GM12865 (cell line): ENCODE data around the gene CNN1.
"Not testable (repeated sequence)": the region's sequence is repeated elsewhere in the genome, so short reads cannot be mapped to it uniquely, and the experiment has no call there.

Source experiments
- DNase-seq: peaks from one replicate; pipeline ENCODE4 v3.0.0; 2010; ENCODE audit warnings: low read depth
- H3K4me3 ChIP-seq: 2 replicates; pipeline ENCODE4 v1.5.1; 2011; ENCODE audit warnings: mild to moderate bottlenecking, low read depth, low read length, control low read depth
- TF ChIP-seq, protein P1 (sequence below): IDR thresholded peaks from 2 replicates; pipeline ENCODE4 v1.5.1; 2011; ENCODE audit warnings: low read length, control low read depth, low read depth, inconsistent platforms; ENCODE audit not compliant: insufficient read depth; ENCODE audit errors: missing control alignments

Gene CNN1

DNA sequence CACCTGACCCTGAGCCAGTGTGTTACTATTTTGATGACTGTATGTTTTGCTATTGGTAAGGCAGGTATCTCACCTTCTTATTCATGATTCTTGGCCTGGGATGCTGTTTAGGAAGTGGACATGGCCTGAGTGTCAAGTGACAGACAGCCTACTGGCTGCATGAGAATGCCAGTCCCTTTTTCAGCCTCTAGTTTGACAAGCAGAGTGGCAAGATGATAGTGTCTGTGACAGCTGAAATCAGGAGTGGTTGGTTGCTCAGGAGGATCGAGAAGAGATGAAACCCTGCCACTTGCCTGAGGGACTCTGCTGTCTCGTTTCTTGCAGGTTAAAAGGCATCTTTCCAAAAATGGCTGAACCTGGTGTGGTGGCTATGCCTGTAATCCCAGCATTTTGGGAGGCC, 27.5 kb downstream of the CNN1 start:
- DNase-seq: no peak

DNA sequence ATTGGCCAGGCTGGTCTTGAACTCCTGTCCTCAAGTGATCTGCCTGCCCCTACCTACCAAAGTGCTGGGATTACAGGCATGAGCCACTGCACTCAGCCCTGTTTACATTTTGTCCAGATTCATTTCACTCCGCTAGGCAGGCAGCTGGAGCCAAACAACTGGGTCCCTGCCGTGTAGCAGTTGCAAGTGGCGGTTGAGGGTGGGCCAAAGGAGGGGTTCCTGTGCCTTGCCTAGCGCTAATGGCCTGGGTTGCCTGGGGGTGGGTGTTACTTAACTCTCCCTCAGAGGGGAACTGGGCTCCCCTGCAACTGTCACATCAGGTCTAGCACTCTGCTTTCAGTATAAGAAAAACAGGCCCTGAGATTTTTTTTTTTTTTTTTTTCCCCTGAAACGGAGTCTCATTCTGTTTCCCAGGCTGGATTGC, 31.4 kb downstream of the CNN1 start:
- no peak overlapping the region for H3K4me3 ChIP-seq
- TF ChIP-seq, protein P1, sequence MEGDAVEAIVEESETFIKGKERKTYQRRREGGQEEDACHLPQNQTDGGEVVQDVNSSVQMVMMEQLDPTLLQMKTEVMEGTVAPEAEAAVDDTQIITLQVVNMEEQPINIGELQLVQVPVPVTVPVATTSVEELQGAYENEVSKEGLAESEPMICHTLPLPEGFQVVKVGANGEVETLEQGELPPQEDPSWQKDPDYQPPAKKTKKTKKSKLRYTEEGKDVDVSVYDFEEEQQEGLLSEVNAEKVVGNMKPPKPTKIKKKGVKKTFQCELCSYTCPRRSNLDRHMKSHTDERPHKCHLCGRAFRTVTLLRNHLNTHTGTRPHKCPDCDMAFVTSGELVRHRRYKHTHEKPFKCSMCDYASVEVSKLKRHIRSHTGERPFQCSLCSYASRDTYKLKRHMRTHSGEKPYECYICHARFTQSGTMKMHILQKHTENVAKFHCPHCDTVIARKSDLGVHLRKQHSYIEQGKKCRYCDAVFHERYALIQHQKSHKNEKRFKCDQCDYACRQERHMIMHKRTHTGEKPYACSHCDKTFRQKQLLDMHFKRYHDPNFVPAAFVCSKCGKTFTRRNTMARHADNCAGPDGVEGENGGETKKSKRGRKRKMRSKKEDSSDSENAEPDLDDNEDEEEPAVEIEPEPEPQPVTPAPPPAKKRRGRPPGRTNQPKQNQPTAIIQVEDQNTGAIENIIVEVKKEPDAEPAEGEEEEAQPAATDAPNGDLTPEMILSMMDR: no peak

More for the DNA sequence above, 27.5 kb downstream of the CNN1 start:
- no peak overlapping the region for H3K4me3 ChIP-seq
- TF ChIP-seq, protein P1: no peak

DNA sequence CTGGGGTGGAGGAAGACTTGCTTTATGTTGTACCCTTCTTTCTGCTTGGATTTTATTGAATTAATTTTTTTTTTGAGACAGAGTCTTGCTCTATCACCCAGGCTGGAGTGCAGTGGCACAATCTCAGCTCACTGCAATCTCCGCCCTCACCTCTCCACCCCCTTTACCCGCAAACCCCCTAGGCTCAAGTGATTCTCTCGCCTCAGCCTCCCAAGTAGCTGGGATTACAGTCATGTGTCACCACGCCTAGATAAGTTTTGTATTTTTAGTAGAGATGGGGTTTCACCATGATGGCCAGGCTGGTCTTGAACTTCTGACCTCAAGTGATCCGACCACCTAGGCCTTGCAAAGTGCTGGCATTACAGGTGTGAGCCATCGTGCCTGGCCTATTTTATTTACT, 34.7 kb downstream of the CNN1 start:
- DNase-seq, H3K4me3 ChIP-seq: not testable (repeated sequence)

More for the DNA sequence above, 31.4 kb downstream of the CNN1 start:
- DNase-seq: peak; percentile 32

DNA sequence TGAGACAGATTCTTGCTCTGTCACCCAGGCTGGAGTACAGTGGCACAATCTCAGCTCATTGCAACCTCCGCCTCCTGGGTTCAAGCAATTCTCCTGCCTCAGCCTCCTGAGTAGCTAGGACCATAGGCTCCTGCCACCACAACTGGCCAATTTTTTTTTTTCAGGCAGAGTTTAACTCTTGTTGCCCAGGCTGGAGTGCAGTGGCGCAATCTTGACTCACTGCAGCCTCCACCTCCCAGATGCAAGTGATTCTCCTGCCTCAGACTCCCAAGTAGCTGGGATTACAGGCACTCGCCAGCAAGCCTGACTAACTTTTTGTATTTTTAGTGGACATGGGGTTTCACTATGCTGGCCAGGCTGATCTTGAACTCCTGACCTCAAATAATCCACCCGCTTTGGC, 35.1 kb downstream of the CNN1 start:
- not testable (repeated sequence) for H3K4me3 ChIP-seq, DNase-seq

DNA sequence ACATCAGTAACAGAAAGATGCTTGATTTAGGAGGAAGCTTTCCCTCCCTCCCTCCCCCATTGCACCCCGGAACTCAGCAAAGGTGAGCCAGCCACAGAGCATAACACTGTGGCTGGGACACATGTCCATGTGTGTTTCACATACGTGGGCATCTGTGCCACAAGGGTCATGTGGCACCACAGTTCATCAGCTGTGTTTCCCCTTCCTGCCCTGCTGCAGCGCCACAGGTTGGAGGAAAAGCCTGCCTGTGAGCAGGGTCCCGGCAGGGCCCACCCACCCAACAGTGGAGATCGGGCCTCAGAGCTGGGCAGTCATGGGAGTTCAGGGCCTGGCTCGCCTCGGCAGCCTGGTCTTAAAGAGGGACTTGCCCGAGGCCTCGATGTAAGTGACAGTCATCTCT, 36.0 kb downstream of the CNN1 start:
- DNase-seq: peak; percentile 54
- TF ChIP-seq, protein P1: no peak
- H3K4me3 ChIP-seq: no peak overlapping the region

DNA sequence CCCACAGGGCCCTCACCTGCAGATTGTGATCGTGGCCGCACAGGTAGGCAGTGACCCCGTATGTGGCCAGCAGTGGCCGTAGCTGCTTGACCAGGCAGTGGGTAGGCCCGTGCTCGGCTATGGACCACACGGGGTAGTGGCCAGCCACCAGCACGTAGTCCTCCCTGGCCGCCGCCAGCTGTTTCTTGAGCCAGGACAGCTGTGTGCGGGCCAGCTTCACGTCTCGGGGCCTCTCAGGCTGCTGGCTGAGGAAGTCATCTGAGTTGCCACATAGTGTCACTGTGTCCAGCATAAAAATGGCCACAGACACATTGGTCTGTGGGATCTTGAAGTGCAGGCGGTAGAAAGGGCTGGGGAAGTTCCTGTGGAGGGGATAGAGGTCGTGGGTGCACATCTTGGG, 37.6 kb downstream of the CNN1 start:
- no peak for DNase-seq
- no peak overlapping the region for H3K4me3 ChIP-seq
- TF ChIP-seq, protein P1: no peak

DNA sequence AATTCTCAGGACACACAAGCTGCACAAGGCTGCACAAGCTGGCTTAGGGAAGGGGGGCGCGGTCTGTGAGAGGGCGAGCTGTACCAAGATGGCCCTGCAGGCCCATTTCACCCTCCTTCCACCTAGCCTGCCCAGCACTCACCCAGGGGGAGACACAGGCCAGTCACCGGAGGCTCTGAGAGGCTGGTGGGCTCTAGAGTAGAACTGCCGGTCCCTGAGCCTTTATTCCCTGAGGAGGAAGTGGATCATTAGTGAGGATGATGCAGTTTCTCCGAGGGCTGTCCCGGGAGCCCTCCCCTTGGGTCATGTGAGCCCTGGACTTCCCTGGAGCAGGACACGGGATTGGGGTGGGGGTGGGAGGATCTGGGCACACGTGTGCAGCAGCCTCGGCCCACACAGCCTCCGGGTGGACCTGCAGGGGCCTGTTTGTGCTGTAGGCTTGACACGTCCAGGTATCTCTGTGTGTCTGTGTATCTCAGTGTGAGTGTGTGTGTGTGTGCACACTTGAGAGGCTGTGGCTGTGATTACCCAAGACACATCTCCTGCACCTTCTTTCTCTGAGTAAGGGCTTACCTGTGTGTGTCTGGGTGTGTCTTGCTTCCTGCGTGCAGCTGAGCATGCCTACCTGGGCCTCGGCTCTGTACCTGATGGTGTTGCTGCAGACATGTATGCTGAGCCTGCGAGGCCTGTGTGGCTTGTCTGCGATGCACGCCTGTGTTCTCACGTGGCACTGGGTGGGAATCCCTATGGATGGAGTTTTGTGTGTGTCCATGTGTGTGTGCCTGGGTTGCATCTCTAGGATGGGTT, 39.0 kb downstream of the CNN1 start, which contains the start of gene ACP5:
Gene ACP5, minus strand, starts transcription at position 195 of the 807 bp plus-strand sequence. CDS start 328 bp downstream, outside the sequence.
- DNase-seq: no peak
- peak within 1 kb of the TSS; percentile 49 for H3K4me3 ChIP-seq
- TF ChIP-seq, protein P1: no peak

DNA sequence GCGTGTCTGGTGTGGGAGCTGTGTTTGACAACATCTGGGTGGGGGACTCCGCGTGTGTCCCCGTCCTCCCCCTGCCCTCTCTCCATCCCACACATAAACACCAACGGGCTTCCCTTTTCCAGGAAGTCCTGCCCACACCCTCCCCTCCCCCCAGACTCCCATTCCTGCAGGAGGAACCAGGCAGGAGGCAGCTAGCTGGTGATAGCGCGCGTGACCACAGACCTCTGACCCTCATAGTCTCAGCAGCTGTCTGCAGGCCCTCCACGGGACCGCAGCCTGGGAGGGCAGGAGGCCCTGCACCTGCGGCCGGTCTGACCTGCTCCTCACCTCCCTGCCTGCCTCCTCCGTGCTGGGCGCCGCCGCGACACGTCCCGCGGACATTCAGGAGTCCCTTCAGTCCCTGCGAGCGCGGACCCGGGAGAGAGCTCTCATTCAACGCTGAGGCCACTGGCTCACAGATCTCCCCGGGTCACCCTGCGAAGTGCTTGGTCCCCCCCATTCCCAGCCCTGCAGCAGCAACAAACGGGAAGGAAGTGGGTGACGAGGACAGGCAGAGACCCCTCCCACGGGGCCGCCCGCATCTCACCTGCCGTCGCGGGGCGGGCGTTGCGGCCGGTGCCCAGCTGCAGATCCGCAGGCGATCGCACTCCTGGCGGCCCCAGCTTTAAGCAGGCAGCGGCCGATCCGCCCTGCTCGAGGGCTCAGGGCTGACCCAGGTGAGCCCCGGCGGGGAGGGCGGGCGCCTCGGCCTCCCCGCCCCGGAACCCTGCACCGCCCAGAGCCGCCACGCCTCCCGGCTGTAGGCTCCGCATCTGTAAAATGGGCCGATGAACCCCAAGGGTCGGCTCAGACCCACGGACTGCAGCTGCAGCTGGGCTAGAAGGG, 39.8 kb downstream of the CNN1 start:
- TF ChIP-seq, protein P1: no peak
- peak overlapping the region; percentile 49 for H3K4me3 ChIP-seq
- DNase-seq: peak; percentile 55
